ENCODE measurements around the gene PKP2. TPM values are rescaled to one million over a fixed set of nuclear protein-coding genes. Genes with fewer than 3 reads are reported as not detected.
"Not testable (repeated sequence)": the region's sequence is repeated elsewhere in the genome, so short reads cannot be mapped to it uniquely, and the experiment has no call there.

PKP2 gene
- total RNA-seq, 1 donor from 2014 or later = 4.7 TPM

DNA sequence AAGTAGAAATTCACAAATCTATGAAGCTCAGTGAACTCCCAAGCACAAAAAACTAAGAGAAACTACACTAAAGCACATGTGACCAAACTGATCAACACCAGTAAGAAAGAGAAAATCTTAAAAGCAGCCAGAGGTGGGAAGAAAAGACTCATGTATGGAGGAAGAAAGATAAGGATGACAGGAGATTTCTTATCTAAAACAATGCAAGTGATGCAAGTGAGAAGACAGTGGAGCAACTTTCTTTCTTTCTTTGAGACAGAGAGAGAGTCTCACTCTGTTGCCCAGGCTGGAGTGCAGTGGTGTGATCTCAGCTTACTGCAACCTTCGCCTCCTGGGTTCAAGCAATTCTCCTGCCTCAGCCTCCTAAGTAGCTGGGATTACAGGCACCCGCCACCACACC is 34.9 kb downstream of the PKP2 start:
- DNase-seq = not testable (repeated sequence)

DNA sequence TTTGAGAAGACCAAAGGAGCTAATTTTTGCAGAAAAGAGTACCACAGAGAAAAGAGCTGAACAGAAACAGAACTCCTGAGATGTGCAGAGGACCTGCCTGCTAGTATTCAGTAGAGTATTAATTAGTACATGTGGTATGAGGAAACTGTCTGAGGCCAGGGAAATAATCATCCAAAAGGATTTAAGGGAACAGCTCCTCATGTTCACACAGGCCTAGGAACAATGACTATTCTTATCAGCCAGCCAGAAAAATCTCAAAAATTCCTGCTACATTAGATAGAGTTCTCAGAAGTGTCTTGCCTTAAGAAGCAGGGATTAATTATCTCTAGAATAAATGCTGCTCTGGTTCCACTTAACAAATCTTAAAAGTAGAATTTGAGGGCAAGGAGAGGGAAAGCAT is 36.4 kb downstream of the PKP2 start:
- no peak for DNase-seq

DNA sequence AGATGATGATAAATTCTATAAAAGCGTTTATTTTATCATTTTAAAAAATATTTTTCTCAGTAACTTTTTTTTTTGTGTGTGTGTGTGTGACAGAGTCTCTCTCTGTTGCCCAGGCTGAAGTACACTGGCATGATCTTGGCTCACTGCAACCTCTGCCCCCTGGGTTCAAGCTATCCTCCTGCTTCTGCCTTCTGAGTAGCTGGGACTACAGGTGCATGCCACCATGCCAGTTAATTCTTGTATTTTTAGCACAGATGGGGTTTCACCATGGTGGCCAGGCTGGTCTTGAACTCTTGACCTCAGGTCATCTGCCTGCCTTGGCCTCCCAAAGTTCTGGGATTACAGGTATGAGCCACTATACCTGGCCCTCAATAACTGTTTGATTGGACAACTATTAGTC is 37.2 kb downstream of the PKP2 start:
- no peak for DNase-seq

DNA sequence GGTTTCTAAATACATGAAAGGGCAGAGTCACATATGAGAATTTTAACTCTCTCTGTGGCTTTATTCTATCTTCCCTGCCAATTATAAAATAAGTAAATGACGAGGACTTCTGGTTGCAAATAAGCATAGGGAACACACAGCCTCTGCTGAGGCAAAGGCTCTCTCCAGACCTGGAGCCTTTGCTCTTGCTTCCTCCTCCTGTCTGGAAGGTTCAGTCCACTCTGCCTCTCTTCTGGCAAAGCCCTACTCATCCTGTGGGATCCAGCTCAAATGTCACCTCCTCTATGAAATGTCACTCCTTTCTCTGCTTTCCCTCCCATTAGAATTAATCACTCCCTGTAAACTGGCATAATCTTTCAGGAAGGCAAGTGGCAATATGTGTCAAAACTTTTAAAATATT is 41.9 kb downstream of the PKP2 start:
- DNase-seq = no peak

DNA sequence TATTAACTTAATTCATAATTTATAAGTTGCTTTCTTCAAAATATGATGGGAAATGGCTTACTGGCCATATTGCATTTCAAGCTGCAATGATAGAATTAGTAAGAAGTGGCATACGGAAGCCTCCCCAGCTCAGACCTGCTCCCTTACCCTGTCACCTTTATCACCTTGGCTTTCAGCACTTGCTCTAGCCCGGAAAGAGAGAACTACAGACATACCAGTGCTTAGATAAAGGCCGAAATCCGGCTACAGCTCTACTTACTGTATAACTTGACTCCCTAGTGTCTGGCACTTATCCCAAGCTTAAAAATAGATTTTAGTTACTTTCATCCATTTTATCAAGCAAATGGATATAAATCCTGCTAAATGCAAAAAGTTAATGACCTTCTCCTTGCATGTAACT is 42.5 kb downstream of the PKP2 start:
- no peak for DNase-seq

DNA sequence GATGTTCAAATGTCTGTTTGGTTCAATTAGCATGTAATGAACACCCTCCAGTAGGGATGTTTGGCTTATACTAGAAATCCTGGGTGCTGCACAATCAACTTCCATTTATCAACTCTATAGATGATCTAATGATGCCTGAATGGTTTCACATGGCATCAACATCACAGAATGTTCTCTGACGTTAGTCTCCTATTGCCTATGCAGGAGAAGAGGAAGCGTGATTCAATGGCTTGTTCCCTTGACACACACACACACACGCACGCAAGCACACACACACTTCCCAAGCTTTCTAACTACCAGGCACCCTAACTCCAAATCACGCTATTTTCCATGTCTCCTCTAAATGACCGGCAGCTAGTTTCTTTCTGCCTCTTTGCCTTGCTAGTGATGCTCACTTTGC is 49.3 kb downstream of the PKP2 start:
- no peak for DNase-seq

DNA sequence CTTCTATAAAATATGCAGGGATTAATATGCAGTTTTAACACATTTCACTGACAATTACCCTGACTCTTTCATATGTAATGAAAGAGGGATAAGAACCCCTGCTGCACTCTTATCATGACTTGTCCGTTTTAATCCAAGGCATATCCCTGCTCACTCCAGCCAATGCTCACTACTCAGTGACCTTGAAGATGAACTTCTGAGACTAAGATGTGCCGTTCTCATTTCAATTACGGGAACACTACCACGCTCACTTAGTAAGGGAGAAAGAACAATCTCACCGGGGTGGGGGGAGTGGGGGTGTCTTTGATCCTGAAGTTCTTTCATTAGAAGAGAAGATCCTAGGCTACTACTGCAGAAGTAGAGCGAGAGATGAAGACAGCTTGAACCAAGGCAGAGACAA is 50.5 kb downstream of the PKP2 start:
- no peak for DNase-seq

DNA sequence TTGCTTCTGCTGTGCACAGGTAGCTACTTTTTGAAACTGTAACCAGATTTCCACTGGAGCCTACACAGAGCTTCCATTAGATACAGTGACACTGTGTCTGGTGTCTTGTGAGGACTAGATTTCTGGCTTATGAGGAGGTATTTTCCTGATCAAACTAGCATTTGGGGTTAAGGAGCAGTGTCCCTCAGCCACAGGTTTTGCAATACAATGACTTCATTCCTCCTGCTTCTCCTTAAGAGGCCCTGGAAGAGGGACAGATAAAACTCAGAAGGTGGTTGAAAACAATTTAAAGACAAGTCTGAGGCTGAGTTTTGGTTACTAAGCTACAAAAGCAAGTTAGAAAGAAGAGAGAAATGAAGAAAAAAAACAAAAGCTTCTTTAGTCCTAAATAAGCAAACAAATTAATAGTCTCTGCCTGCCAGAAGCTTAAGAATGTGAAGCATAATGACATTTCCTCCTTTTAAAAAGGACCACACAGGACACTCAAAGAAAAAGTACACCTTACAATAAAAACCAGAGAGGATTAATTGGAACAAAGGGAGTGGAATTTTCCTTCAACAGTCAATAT is 53.0 kb downstream of the PKP2 start:
- DNase-seq = no peak

DNA sequence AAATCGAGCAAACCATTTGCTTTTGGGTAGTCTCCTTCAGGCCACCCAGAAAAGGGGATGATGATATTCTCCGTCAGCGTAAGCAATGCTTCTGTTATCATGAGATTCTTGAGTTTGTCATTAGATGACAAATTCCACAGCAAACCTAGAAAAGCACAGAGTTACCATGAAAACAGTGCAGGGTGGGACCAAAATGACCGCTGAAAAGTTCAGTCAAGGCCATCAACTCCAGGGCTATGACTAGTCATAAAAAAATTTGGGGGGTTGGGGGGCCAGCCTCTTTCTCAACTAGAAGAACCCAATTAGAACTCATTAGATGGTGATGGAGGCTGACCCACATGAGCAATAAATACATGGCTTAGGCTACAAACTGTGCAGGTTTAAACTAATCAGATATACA is 55.5 kb downstream of the PKP2 start:
- no peak for DNase-seq

DNA sequence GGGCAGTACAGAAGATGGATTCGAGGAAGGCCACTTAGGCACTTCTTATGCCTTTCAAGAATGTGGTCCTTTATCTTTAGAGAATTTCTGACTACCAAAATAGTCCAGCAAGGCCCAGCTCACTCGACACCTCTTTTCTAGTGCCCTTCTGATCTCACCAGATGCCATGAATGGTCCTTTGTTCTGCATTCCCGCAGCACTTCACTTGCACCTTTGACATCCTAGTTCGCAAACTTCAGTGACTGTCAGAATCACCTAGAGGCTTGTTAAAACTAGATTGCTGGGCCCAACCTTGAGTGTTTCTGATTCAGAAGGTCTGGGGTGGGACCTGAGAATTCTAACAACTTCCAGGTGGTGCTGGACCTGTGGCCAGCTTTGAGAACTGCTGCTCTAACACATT is 56.7 kb downstream of the PKP2 start:
- DNase-seq = no peak

DNA sequence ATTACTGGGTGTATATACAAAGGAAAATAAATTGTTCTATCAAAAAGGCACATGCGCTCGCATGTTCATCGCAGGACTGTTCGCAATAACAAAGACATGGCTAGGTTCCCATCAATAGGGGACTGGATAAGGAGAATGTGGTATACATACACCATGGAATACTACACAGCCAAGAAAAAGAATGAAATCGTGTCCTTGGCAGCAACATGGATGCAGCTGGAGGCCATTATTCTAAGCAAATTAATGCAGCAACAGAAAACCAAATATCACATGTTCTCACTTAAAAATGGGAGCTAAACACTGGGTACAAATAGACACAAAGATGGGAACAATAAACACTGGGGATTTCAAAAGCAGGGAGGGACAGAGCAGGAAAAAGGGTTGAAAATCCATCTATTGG is 58.6 kb downstream of the PKP2 start:
- no peak for DNase-seq

DNA sequence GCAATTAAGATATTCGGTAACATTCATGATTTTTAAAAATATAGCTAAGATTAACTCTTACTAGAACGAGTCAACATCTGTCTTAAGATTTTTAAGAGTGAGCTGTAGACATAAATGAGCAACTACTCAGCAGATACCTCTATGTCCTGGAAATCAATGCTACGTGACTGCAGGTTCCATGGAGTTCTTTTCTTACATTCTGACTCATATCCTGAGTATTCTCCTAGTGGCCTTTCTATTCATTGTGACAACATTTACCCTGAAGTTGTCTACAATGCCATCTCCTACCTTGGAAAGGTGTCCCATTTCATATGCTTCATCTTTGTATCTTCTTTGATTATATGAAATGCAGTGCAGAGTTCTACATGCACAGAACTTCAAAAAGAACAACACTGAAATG is 59.9 kb downstream of the PKP2 start:
- DNase-seq = no peak

DNA sequence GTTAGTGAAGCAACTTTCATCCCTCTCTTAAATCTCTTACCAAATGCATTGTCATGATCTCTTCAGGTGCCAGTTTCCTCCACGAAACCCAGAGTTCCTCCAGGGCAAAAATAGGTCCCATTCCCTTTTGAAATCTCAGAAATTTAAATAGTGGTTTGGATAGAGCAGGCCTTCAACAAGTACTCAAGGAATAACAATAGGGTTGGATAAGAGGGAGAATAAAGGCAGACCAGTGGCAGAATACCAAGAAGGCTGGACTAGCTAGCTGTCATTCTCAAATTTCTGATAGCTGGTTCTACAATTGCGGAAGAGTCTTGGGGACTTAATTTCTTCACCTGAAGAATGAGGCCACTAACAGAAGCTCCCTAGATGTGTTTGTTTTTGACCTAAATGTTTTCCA is 62.5 kb downstream of the PKP2 start:
- no peak for DNase-seq

DNA sequence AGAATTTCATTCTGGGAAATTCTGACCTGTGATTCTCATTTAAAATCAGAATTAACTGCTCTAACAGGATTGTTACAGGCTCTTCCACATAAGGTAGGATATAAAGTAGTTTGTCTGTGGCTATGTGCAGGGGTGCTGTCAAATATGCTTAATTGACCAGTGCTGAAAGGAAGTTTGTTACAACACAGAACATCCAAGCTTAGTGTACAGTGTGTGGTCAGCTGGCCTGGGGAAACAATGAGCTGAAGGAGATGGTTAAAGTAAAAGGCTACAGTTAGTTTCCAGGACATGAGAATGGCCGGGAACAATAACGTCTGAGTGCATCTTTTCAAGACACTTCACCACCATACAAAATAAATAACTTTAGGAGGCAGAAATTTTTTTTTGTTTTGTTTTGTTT is 68.0 kb downstream of the PKP2 start:
- no peak for DNase-seq

DNA sequence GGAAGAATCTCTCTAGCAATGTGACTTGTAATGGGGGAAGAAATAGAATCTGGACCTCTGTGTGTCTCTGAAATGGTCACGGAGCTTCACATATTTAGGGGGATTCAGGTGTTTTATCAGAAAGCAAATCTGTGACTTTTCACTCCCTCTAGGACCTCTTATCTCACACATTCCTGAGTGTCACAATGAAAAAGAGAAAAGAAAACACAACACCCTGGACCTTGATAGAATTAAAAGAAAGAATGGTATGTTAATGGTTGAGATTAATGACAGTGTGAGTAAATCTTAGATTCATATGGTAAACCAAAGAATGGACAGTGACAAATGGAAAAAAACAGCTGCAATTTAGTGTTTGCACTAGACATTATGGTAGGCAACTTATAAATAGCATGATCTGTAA is 68.5 kb downstream of the PKP2 start:
- no peak for DNase-seq

DNA sequence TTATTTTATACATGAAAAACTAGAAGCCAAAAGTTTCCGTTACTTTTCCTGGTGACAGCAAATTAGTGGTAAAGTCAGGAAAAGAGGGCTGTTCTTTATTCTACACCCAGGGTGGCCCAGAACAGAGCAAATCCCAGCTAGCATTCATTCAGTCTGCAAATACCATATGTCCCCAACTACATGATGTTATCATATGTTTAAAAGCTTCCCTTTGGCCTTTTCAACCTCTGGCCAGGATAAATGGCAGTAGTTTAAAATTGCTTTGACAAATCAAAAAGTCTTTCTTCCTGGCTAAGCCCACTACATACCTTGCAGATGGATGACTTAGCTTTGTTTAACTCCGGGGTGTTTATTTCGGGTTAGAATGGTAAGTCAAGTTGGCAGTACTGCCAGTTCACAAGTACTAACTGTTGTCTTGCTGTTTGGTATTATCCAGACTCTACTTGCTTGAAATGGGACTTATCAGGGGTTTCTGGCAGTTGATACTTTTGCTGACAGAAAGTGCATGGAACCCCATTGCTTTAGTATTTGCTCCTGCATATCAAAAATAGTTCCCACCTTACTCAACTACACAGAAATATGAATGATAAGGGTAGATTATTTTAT is 69.7 kb downstream of the PKP2 start:
- DNase-seq = no peak

DNA sequence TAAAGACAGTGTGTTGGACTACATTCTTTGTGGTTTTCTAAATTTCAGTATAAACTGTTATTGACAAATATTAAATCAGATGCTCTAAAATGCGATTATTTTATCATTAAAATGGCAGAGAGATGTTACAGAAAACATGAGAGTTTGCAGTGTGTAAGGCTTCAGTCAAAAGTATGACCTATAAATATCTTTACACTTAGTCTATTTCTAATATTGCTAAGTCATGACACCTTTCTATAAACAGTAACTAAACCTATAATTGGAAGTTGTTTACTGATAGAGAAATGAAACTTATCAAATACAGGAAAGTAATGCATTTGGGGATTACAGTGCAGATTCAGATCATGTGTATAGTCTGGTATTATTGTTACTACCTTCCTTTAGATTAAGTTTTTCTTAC is 72.0 kb downstream of the PKP2 start:
- DNase-seq = no peak

DNA sequence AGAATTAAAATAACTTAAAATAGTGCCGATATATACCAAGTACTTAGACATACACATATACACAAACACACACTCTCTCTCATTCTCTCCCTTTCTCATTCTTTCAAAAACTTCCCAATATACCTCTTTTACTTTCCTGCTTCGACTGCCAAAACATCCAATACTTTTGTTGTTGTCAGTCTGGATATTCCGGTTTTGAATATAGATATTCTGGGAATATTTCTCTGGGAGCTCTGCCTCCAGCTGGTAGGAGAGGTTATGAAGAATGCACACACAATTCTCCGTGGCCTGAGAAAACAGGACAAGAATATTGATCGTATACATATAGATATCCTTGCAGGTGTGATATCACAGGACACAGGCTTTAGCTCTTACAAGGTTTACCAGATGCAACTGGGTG is 74.2 kb downstream of the PKP2 start:
- no peak for DNase-seq

DNA sequence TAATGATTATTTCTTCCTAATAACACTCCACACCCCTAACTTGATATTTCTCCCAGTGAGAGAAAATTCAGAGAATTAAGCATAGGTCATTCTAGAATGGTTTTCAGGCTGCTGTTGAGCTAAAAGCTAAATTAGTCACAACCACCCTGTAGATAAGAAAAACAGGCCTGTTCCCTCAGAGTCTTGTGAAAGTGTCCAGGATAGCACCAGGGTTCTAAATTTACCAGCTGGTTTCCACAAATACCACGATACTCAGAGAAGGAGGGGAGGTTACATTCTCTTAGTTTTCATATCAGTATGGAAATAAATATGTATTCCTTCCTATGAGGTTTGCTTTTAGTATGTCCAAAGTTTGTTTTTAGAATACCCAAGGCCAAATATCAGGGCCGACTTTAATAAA is 74.9 kb downstream of the PKP2 start:
- DNase-seq = no peak

DNA sequence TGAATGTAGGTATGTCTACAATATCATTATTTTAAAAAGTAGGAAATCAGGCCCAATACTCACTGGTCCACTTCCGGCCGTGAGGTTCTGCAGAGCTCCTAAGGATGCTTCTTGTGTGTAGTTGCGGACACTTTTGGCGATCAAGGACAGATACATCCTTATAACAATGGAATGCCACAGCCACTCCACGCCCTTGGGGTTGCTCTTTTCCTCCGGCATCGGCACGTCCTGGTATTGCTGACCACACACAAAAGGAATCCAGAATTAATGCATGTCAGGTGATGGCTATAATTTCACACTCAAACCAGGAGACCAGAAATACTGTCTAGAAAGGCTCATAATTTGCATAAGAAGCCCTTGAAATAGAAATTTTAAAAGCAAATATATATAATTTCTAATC is 75.3 kb downstream of the PKP2 start:
- no peak for DNase-seq

DNA sequence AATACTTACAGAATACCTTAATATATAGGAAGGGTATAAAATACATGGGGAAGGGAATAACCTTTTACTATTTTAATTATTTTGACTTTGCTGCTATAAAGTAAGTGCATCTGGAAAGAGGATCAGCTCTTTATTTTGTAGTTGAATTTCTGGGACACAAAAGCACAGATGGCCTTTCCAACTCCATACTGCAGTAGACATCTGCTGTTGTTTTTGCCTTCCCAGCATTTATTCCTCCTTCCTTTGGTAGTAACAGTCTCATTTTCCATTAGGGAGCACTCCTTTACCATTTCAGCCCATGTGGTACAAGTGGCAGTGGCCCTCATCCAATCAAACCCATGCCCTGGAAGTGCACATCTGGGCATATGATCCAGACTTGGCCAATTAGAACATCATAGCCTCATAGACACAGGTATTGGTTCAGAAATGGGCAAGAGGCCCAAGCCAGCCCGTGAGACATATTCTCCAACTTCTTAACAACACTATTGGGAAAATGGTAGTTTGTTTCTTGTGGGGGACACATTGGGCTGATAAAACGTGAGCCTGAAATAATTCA is 76.1 kb downstream of the PKP2 start:
- DNase-seq = no peak

DNA sequence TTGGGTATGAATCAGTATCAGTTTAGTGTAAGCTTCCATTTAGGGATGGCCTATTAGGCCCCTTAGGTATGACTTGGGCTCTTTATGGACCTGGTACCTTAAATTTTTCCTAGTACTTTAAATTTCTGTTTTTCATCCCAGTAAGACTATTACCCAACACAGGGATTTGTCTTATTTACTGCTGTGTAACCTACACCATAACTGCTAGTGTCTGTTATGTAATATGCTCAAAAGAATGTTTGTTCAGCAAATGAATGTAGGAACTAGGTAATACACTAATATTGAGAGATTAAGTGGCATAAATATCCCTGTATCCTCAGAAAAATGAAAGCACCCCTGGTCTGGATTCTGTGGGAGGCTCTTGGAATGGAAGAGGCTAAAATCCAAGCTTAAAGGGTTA is 77.2 kb downstream of the PKP2 start:
- DNase-seq = no peak

DNA sequence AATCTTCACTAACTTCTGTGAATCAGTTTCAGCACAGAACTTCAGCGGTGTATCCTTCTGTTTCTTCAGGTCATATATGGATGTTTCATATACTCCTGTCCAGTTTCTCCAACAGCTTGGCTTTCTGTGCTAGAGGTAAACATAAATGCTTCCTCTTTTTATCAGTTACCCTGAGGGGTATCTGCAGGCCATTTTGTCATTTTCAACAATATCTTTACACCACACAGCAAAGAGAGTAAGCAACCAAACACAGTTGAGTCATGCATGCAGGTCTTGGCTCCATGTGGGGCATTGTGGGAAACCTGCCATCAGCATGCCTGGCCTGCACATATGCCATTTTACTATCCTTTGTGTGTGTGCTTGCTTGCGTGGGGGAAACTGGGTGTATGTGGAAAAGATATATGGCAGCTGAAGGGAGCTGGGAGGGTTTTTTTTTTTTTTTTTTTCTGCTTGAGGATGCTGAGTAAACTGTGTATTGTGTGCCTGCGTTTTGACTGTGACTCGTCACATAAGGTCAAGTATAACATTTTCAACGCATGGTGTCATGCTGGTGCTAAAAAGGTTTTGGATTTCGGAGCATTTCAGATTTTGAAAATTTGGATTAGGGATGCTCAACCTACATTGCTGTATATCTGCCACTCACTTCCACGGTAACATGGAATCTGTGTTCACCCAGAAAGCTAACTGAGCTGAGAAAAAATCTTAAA is 84.7 kb downstream of the PKP2 start:
- DNase-seq = no peak

DNA sequence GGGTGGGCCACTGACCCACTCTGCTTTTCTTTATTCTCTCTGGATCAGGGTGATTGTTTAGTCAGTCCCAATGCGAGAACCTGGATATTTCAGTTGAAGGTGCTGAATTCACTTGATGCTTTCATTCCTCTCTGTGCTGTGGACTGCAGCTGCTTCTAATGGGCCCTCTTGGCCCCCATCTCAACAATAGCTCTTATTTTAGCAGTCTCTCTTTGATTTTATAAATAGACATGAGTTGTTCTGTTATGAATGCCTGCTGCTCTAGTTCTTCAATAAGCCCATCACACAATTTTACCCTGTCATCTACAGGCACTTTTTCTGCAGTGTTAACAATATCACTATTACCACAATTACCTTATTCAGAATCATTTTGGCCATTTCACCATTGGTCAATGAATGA is 86.7 kb downstream of the PKP2 start:
- DNase-seq = no peak
